MM.1S (cell line): ENCODE data around the gene TLCD3B.

Experiments used
- DNase-seq: peaks from one replicate; pipeline ENCODE4 v3.0.0-alpha.2; 2015
- H2AFZ ChIP-seq: fragments of 300-600 bp; sonication (generic); 2 replicates; pipeline ENCODE4 v1.6.0; 2016; ENCODE audit warnings: antibody characterized with exemption, low read length
- H3F3A ChIP-seq: fragments of 300-600 bp; sonication (generic); 2 replicates; pipeline ENCODE4 v1.6.1; 2016; ENCODE audit warnings: mild to moderate bottlenecking, antibody characterized with exemption, low read length, moderate library complexity, mixed read lengths; ENCODE audit not compliant: insufficient read depth
- H3K27ac ChIP-seq: fragments of 300-600 bp; sonication (generic); 2 replicates; pipeline ENCODE4 v1.5.1; 2016; ENCODE audit warnings: mild to moderate bottlenecking, low read length
- H3K27me3 ChIP-seq: fragments of 300-600 bp; sonication (generic); replicated peaks from 2 replicates; pipeline ENCODE4 v1.6.0; 2016; ENCODE audit warnings: low read length; ENCODE audit not compliant: insufficient read depth
- H3K36me3 ChIP-seq: fragments of 300-600 bp; sonication (generic); replicated peaks from 2 replicates; pipeline ENCODE4 v1.6.1; 2016; ENCODE audit warnings: mild to moderate bottlenecking, low read length, mixed read lengths; ENCODE audit not compliant: insufficient read depth
- H3K4me1 ChIP-seq: fragments of 300-600 bp; sonication (generic); 2 replicates; pipeline ENCODE4 v1.6.1; 2016; ENCODE audit warnings: low read length, mixed read lengths
- H3K4me2 ChIP-seq: fragments of 300-600 bp; sonication (generic); 2 replicates; pipeline ENCODE4 v1.6.0; 2016; ENCODE audit warnings: low read depth, low read length
- H3K4me3 ChIP-seq: fragments of 300-600 bp; sonication (generic); 2 replicates; pipeline ENCODE4 v1.5.1; 2016; ENCODE audit warnings: low read length, mixed read lengths
- H3K79me2 ChIP-seq: fragments of 300-600 bp; sonication (generic); 2 replicates; pipeline ENCODE4 v1.6.1; 2016; ENCODE audit warnings: mixed run types, low read length, mixed read lengths
- H3K9ac ChIP-seq: fragments of 300-600 bp; sonication (generic); 2 replicates; pipeline ENCODE4 v1.6.1; 2016; ENCODE audit warnings: low read length, mixed read lengths
- H3K9me2 ChIP-seq: fragments of 300-600 bp; sonication (generic); replicated peaks from 2 replicates; pipeline ENCODE4 v1.6.1; 2016; ENCODE audit warnings: mild to moderate bottlenecking, low read length, mixed read lengths; ENCODE audit not compliant: insufficient read depth
- H3K9me3 ChIP-seq: fragments of 300-600 bp; sonication (generic); replicated peaks from 2 replicates; pipeline ENCODE4 v1.6.1; 2016; ENCODE audit warnings: mild to moderate bottlenecking, low read length, mixed read lengths; ENCODE audit not compliant: insufficient read depth
- H4K20me1 ChIP-seq: fragments of 300-600 bp; sonication (generic); 2 replicates; pipeline ENCODE4 v1.6.1; 2016; ENCODE audit warnings: mild to moderate bottlenecking, low read length, moderate library complexity, mixed read lengths; ENCODE audit not compliant: insufficient read depth
- CTCF ChIP-seq: fragments of 300-600 bp; sonication (generic); IDR thresholded peaks from 2 replicates; pipeline ENCODE4 v1.5.1; 2016; ENCODE audit warnings: antibody characterized with exemption, low read length, mixed read lengths
- EZH2 ChIP-seq: fragments of 300-600 bp; sonication (generic); optimal IDR thresholded peaks from 2 replicates; pipeline ENCODE3; 2017; ENCODE audit warnings: low read depth, mild to moderate bottlenecking, antibody characterized with exemption, low read length, mixed read lengths
- EZH2phosphoT487 ChIP-seq: fragments of 300-600 bp; sonication (generic); IDR thresholded peaks from 2 replicates; pipeline ENCODE4 v1.6.1; 2018; ENCODE audit warnings: antibody characterized with exemption, low read length

TLCD3B gene

GRCh38 chr16:29990883-29991570, 40.0 kb downstream of the TLCD3B start:
- TF ChIP-seq EZH2: no peak
- no peak for TF ChIP-seq EZH2phosphoT487
- no peak for TF ChIP-seq CTCF
- Histone ChIP-seq H3K9ac (no peak overlapping the region), H3K27me3 (no peaks in the 10 kb centered on the region), H3K27ac (no peak overlapping the region), H3K36me3 (no peaks in the 10 kb centered on the region), H3K9me3 (no peaks in the 10 kb centered on the region), H3F3A (peaks cover 22% of the 10 kb centered on the region), H3K79me2 (no peaks in the 10 kb centered on the region; the same call in 1 of the 2 replicates), H4K20me1 (no peaks in the 10 kb centered on the region), H3K4me2 (no peak overlapping the region), H2AFZ (no peak overlapping the region), H3K9me2 (no peaks in the 10 kb centered on the region), H3K4me1 (peaks cover 7% of the 10 kb centered on the region; the same call in 1 of the 2 replicates), H3K4me3 (no peak overlapping the region)
- DNase-seq: no peak

GRCh38 chr16:29990034-29990433, 41.0 kb downstream of the TLCD3B start:
- no peaks in the 10 kb centered on the region for H3K36me3 ChIP-seq
- H3K27me3 ChIP-seq: no peaks in the 10 kb centered on the region
- H3K27ac ChIP-seq: no peak overlapping the region
- H3K9me2 ChIP-seq: no peaks in the 10 kb centered on the region
- no peak overlapping the region for H2AFZ ChIP-seq
- no peak overlapping the region for H3K4me2 ChIP-seq
- TF ChIP-seq CTCF (no peak), EZH2phosphoT487 (no peak)
- no peak overlapping the region for H3K4me3 ChIP-seq
- no peaks in the 10 kb centered on the region for H4K20me1 ChIP-seq
- H3K9me3 ChIP-seq: no peaks in the 10 kb centered on the region
- H3K9ac ChIP-seq: no peak overlapping the region
- H3K79me2 ChIP-seq: no peaks in the 10 kb centered on the region; the same call in 1 of the 2 replicates
- DNase-seq: no peak
- peaks cover 7% of the 10 kb centered on the region; the same call in 1 of the 2 replicates for H3K4me1 ChIP-seq
- H3F3A ChIP-seq: peaks cover 18% of the 10 kb centered on the region

- H3K9me2 ChIP-seq: no peaks in the 10 kb centered on the region
- TF ChIP-seq CTCF: no peak
- H3F3A ChIP-seq: peaks cover 11% of the 10 kb centered on the region; the same call in 1 of the 2 replicates
- H3K4me1 ChIP-seq: peaks cover under 1% of the 10 kb centered on the region; the same call in 1 of the 2 replicates
- no peaks in the 10 kb centered on the region for H3K9me3 ChIP-seq
- H3K27me3 ChIP-seq: no peaks in the 10 kb centered on the region
- no peak overlapping the region for H2AFZ ChIP-seq
- no peak overlapping the region for H3K4me2 ChIP-seq
- H3K9ac ChIP-seq: no peak overlapping the region
- no peaks in the 10 kb centered on the region; the same call in 1 of the 2 replicates for H3K79me2 ChIP-seq
- H4K20me1 ChIP-seq: no peaks in the 10 kb centered on the region
- no peak for DNase-seq
- H3K27ac ChIP-seq: no peak overlapping the region
- H3K4me3 ChIP-seq: no peak overlapping the region
- no peaks in the 10 kb centered on the region for H3K36me3 ChIP-seq
Measured at GRCh38 chr16:29989111-29989858, 41.8 kb downstream of the TLCD3B start.
